Neural cell (in vitro differentiated cells): ENCODE results near the gene SERGEF. TPM values are rescaled to one million over a fixed set of nuclear protein-coding genes. Genes with fewer than 3 reads are reported as not detected.

Experiments
- H2AFZ ChIP-seq: fragments of 200-600, 300-800 bp; sonication (generic), shearing (Covaris generic); 2 replicates; pipeline ENCODE4 v1.6.0; 2014; ENCODE audit warnings: low read depth, mild to moderate bottlenecking, antibody characterized with exemption, low read length, moderate library complexity
- H3F3A ChIP-seq: fragments of 200-600 bp; shearing (Covaris generic); 2 replicates; pipeline ENCODE4 v1.6.1; 2016; ENCODE audit warnings: mild to moderate bottlenecking, moderate library complexity, mixed read lengths, antibody characterized with exemption, low read length; ENCODE audit not compliant: insufficient read depth, poor library complexity, severe bottlenecking
- H3K27ac ChIP-seq: fragments of 200-600, 300-800 bp; sonication (generic), shearing (Covaris generic); 2 replicates; pipeline ENCODE4 v1.5.1; 2014; ENCODE audit warnings: mild to moderate bottlenecking, low read length, moderate library complexity
- H3K27me3 ChIP-seq: fragments of 300-800, 200-600 bp; sonication (generic), shearing (Covaris generic); 2 replicates; pipeline ENCODE4 v1.6.0; 2014; ENCODE audit warnings: mild to moderate bottlenecking, low read depth, low read length, moderate library complexity; ENCODE audit not compliant: insufficient read depth
- H3K36me3 ChIP-seq: fragments of 300-800, 200-600 bp; sonication (generic), shearing (Covaris generic); 2 replicates; pipeline ENCODE4 v1.5.1; 2014; ENCODE audit warnings: mild to moderate bottlenecking, antibody characterized with exemption, low read length, moderate library complexity; ENCODE audit not compliant: insufficient read depth
- H3K4me2 ChIP-seq: fragments of 300-800, 200-600 bp; sonication (generic), shearing (Covaris generic); 2 replicates; pipeline ENCODE4 v1.6.0; 2014; ENCODE audit warnings: mild to moderate bottlenecking, low read length
- H3K4me3 ChIP-seq: fragments of 300-800, 200-600 bp; sonication (generic), shearing (Covaris generic); 2 replicates; pipeline ENCODE4 v1.5.1; 2014; ENCODE audit warnings: mild to moderate bottlenecking, low read length, moderate library complexity
- H3K79me2 ChIP-seq: fragments of 200-600 bp; shearing (Covaris generic); replicated peaks from 2 replicates; pipeline ENCODE4 v1.6.0; 2014; ENCODE audit warnings: mild to moderate bottlenecking, low read length, moderate library complexity; ENCODE audit not compliant: insufficient read depth
- H3K9ac ChIP-seq: fragments of 300-800, 200-600 bp; sonication (generic), shearing (Covaris generic); 2 replicates; pipeline ENCODE4 v1.6.1; 2016; ENCODE audit warnings: mild to moderate bottlenecking, low read length, mixed read lengths
- H3K9me2 ChIP-seq: fragments of 200-600 bp; shearing (Covaris generic); 2 replicates; pipeline ENCODE4 v1.6.1; 2016; ENCODE audit warnings: mild to moderate bottlenecking, low read length, mixed read lengths; ENCODE audit not compliant: insufficient read depth
- H3K9me3 ChIP-seq: fragments of 200-600, 300-800 bp; sonication (generic), shearing (Covaris generic); 2 replicates; pipeline ENCODE4 v1.6.1; 2016; ENCODE audit warnings: mild to moderate bottlenecking, mixed run types, low read length, moderate library complexity, mixed read lengths
- H4K20me1 ChIP-seq: fragments of 200-600 bp; shearing (Covaris generic); 2 replicates; pipeline ENCODE4 v1.6.1; 2016; ENCODE audit warnings: mild to moderate bottlenecking, mixed run types; ENCODE audit not compliant: insufficient read depth
- EP300 ChIP-seq: fragments of 450-650 bp; conservative IDR thresholded peaks from 2 replicates; pipeline ENCODE4 v1.6.1; 2014; ENCODE audit warnings: antibody characterized with exemption, mild to moderate bottlenecking, moderate library complexity; ENCODE audit not compliant: poor library complexity, severe bottlenecking
- EZH2 ChIP-seq: fragments of 200-600, 300-800 bp; shearing (Covaris generic), sonication (generic); IDR thresholded peaks from 2 replicates; pipeline ENCODE4 v1.6.1; 2014; ENCODE audit warnings: antibody characterized with exemption, low read length, borderline replicate concordance, mild to moderate bottlenecking; ENCODE audit not compliant: insufficient read depth, poor library complexity, severe bottlenecking
- MXI1 ChIP-seq: fragments of 450-650 bp; conservative IDR thresholded peaks from 2 replicates; pipeline ENCODE4 v1.6.1; 2014; ENCODE audit warnings: antibody characterized with exemption, mild to moderate bottlenecking; ENCODE audit not compliant: poor library complexity, severe bottlenecking
- POLR2AphosphoS5 ChIP-seq: IDR thresholded peaks from 2 replicates; pipeline ENCODE4 v1.6.1; 2012
- RAD21 ChIP-seq: fragments of 450-650 bp; conservative IDR thresholded peaks from 2 replicates; pipeline ENCODE4 v1.6.1; 2014; ENCODE audit warnings: antibody characterized with exemption, mild to moderate bottlenecking, moderate library complexity
- SMC3 ChIP-seq: fragments of 450-650 bp; conservative IDR thresholded peaks from 2 replicates; pipeline ENCODE4 v1.6.1; 2014; ENCODE audit warnings: antibody characterized with exemption, mild to moderate bottlenecking, moderate library complexity; ENCODE audit not compliant: poor library complexity
- TAF1 ChIP-seq: IDR thresholded peaks from 2 replicates; pipeline ENCODE4 v1.6.1; 2012; ENCODE audit warnings: low read depth
- polyA plus RNA-seq: library from polyadenylated mRNA; depleted of rRNA; stranded (reverse); fragments of >200 nt; gene quantifications from 2 replicates; pipeline ENCODE4 v1.2.3, GENCODE V29; 2014
- TF ChIP-seq, protein P1 (sequence below): fragments of 450-650 bp; IDR thresholded peaks from 2 replicates; pipeline ENCODE4 v1.5.1; 2014; ENCODE audit warnings: antibody characterized with exemption, mild to moderate bottlenecking, moderate library complexity; ENCODE audit not compliant: poor library complexity, severe bottlenecking
- TF ChIP-seq, protein P2 (sequence below): IDR thresholded peaks from 2 replicates; pipeline ENCODE4 v1.6.1; 2012; ENCODE audit warnings: borderline replicate concordance

The SERGEF gene
- polyA plus RNA-seq, 1 donor from 2014 or later: 49.6 TPM

DNA sequence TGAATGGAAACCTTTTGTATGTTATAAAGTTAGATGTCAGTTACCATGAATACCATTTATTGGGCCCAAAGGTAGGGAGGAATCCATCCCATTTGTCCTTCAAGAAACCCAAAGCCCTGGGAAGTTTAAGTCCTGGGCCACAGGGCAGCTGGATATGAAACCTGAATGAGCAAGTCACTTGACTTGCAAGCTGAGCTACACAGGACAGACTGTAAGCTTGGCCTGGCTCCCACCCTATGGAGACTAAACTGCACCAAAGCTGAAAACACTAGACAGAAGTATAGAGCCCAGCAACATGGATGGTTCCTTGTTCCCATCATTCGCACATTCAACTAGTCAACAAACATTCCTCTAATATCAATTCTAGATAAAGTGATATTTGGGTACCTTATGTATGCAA lies 207.0 kb downstream of the SERGEF start:
- no peaks in the 10 kb centered on the region for H3K79me2 ChIP-seq
- no peaks in the 10 kb centered on the region for H4K20me1 ChIP-seq
- no peaks in the 10 kb centered on the region for H3K36me3 ChIP-seq
- H3K9me3 ChIP-seq: no peaks in the 10 kb centered on the region
- no peaks in the 10 kb centered on the region for H3K27me3 ChIP-seq
- no peaks in the 10 kb centered on the region for H3F3A ChIP-seq
- H3K9ac ChIP-seq: no peak overlapping the region
- H3K27ac ChIP-seq: no peak overlapping the region
- no peak overlapping the region for H2AFZ ChIP-seq
- H3K4me2 ChIP-seq: no peak overlapping the region
- TF ChIP-seq EP300: no peak
- TF ChIP-seq TAF1: no peak
- TF ChIP-seq MXI1: no peak
- no peak for TF ChIP-seq RAD21
- TF ChIP-seq, protein P1, sequence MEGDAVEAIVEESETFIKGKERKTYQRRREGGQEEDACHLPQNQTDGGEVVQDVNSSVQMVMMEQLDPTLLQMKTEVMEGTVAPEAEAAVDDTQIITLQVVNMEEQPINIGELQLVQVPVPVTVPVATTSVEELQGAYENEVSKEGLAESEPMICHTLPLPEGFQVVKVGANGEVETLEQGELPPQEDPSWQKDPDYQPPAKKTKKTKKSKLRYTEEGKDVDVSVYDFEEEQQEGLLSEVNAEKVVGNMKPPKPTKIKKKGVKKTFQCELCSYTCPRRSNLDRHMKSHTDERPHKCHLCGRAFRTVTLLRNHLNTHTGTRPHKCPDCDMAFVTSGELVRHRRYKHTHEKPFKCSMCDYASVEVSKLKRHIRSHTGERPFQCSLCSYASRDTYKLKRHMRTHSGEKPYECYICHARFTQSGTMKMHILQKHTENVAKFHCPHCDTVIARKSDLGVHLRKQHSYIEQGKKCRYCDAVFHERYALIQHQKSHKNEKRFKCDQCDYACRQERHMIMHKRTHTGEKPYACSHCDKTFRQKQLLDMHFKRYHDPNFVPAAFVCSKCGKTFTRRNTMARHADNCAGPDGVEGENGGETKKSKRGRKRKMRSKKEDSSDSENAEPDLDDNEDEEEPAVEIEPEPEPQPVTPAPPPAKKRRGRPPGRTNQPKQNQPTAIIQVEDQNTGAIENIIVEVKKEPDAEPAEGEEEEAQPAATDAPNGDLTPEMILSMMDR: no peak
- TF ChIP-seq, protein P2, sequence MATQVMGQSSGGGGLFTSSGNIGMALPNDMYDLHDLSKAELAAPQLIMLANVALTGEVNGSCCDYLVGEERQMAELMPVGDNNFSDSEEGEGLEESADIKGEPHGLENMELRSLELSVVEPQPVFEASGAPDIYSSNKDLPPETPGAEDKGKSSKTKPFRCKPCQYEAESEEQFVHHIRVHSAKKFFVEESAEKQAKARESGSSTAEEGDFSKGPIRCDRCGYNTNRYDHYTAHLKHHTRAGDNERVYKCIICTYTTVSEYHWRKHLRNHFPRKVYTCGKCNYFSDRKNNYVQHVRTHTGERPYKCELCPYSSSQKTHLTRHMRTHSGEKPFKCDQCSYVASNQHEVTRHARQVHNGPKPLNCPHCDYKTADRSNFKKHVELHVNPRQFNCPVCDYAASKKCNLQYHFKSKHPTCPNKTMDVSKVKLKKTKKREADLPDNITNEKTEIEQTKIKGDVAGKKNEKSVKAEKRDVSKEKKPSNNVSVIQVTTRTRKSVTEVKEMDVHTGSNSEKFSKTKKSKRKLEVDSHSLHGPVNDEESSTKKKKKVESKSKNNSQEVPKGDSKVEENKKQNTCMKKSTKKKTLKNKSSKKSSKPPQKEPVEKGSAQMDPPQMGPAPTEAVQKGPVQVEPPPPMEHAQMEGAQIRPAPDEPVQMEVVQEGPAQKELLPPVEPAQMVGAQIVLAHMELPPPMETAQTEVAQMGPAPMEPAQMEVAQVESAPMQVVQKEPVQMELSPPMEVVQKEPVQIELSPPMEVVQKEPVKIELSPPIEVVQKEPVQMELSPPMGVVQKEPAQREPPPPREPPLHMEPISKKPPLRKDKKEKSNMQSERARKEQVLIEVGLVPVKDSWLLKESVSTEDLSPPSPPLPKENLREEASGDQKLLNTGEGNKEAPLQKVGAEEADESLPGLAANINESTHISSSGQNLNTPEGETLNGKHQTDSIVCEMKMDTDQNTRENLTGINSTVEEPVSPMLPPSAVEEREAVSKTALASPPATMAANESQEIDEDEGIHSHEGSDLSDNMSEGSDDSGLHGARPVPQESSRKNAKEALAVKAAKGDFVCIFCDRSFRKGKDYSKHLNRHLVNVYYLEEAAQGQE: no peak
- TF ChIP-seq POLR2AphosphoS5: no peak
- TF ChIP-seq SMC3: no peak
- no peak for TF ChIP-seq EZH2
- no peaks in the 10 kb centered on the region for H3K9me2 ChIP-seq
- H3K4me3 ChIP-seq: no peak overlapping the region

DNA sequence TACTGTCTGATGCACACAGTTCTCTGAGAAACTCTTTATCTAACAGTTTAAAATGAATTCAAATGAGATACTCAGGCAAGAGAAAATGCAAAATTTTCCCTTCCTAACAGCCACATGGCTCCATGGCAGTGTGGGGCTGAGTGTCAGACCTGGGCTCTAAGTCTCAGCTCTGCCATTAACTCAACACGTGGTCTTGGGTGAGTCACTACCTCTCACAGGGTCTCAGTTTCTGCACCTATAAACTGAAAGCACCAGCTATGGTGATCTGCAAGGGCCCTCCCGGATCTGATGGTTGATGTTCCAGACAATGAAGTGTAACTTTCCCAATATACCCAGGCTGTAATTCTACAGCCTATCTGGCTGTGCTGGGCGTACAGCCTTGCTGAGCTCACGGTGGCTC lies 207.8 kb downstream of the SERGEF start:
- Histone ChIP-seq H2AFZ (no peak overlapping the region), H3K9ac (no peak overlapping the region), H3K36me3 (no peaks in the 10 kb centered on the region)

More for the DNA sequence above, 207.8 kb downstream of the SERGEF start:
- H3F3A ChIP-seq: no peaks in the 10 kb centered on the region
- H3K79me2 ChIP-seq: no peaks in the 10 kb centered on the region
- no peaks in the 10 kb centered on the region for H4K20me1 ChIP-seq
- no peak overlapping the region for H3K4me3 ChIP-seq
- no peak overlapping the region for H3K27ac ChIP-seq
- H3K9me2 ChIP-seq: no peaks in the 10 kb centered on the region
- no peaks in the 10 kb centered on the region for H3K27me3 ChIP-seq
- TF ChIP-seq MXI1 (no peak), RAD21 (no peak), SMC3 (no peak), EZH2 (no peak), POLR2AphosphoS5 (no peak), EP300 (no peak), TAF1 (no peak)
- TF ChIP-seq, protein P1: no peak
- TF ChIP-seq, protein P2: no peak
- H3K4me2 ChIP-seq: no peak overlapping the region
- no peaks in the 10 kb centered on the region for H3K9me3 ChIP-seq
